ENCODE data around the gene MAD2L1. TPM values are rescaled to one million over a fixed set of nuclear protein-coding genes. Genes with fewer than 3 reads are reported as not detected.

The MAD2L1 gene
- total RNA-seq, 1 donor from 2014 or later: 1.4 TPM

DNA sequence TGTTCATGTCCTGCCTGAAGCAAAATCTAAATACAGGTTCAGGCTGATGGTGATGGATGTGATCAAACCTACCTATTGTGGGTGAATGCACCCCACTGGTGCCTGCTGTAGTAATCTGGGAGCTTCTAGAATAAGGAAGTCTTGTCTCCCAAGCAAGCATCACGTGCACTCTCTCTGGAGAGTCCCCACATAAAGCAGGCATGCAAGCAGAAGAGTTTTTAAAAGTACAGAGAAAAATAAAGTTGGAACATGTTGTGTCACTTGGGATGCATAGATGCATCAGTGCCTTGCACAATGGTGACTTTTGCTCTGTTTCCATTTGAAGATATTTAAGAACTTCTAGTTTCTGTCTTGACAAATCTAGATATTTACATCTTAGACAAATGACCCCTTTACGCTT, 54.9 kb downstream of the MAD2L1 start:
- intact Hi-C loops (cut with DNase I): no loop called here
- DNase-seq (ENCODE audit: missing footprints) (no peak), ATAC-seq (no peak)

DNA sequence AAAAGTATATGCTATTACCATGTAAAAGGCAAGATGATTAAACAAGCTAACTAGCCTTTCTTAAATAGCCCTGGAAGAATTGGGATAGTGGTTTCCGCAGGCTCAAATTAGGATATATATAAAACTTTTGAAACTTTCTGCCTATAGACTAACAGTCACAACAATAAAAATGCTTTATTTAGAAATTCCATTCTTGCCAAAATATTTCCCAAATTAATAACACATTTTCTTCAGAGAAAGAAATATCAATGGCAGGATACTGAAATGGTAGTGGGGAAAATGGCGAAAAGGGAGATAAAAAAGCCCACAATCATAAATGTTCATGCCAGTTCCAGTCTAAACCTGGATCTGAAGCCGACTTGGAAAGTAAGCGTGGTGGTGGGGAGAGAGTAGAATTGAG, 56.0 kb downstream of the MAD2L1 start:
- no peak for DNase-seq (ENCODE audit: missing footprints)
- intact Hi-C loops (cut with DNase I): no loop called here
- no peak for ATAC-seq

GRCh38 chr4:120009731-120010130, 56.9 kb downstream of the MAD2L1 start:
- no peak for ATAC-seq
- intact Hi-C loops (cut with DNase I): no loop called here

GRCh38 chr4:120008957-120009356, 57.7 kb downstream of the MAD2L1 start:
- DNase-seq (ENCODE audit: missing footprints) (no peak), ATAC-seq (no peak)
- intact Hi-C loops (cut with DNase I): no loop called here

More at GRCh38 chr4:120009731-120010130, 56.9 kb downstream of the MAD2L1 start:
- DNase-seq (ENCODE audit: missing footprints): no peak

DNA sequence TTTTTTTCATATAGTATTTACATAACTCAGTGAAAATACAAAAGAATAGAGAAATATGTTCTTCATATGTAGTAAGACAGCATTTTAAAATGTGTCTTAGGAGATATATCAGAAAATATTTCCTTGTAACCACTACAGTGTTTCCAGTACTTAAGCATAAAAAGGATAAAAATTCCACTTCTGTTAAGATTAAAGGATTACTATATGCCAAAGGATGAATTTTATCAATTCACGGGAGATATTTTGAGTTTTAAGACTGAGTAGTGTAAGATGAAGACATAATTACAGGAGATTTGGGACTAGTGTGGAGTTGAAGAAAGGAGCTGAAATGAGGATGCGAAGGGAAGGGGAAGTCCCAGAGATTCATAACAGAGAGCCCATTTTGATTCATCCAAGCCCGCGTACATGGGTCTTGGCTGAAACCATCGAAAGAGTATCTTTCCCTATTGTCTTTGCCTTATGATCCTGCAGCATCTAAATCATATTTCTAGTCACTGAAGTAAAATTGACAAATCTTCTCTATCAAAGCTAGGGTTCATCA, 58.7 kb downstream of the MAD2L1 start:
- DNase-seq (ENCODE audit: missing footprints): no peak
- intact Hi-C loops (cut with DNase I): no loop called here
- no peak for ATAC-seq

DNA sequence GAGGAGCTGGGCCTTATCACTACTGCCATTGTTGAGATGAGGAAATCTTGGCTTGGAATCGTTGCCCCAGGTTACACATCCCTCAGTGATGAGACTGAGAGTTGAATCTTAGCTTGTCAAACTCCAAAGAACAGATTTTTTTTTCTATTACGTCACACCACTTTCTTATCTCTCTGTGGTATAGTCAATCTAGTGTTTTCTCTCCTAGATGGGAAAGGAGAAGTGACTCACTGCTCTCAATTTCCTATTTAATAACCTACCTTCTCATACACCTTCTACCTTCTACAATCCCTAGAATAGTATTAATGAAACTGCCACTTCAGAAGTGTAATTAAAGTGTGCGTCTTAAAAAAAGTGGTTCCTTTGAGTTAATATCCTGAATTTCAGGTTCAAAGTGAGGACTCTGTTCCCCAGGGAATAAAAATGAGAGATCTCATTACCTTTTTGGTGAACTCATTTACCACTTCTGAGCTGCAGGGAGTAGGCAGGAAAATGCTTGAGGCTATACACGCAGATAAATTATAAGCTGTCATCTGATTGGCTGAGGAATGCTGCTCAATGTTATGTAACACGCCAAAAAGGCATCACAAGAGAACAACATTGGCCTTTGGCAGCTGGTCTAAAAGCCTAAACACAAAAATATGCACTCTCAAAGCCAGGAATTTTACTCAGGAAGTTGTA, 59.3 kb downstream of the MAD2L1 start:
- intact Hi-C loops (cut with DNase I): no loop called here
- DNase-seq (ENCODE audit: missing footprints): no peak
- no peak for ATAC-seq

Data from Right ventricle myocardium inferior (tissue), 1 donor.